Nephron progenitor cell (in vitro differentiated cells): ENCODE results near the gene MLN.
A peak's percentile ranks its signal among the peaks of the same experiment; 100 is the strongest.

ENCODE experiments used
- DNase-seq: peaks from one replicate; pipeline ENCODE4 v3.0.0; 2021
- H3K27ac Mint-ChIP-seq: 2 replicates; pipeline ENCODE4 v1.8.0; 2021; ENCODE audit warnings: mild to moderate bottlenecking, moderate library complexity, mixed read lengths
- H3K27me3 Mint-ChIP-seq: 2 replicates; pipeline ENCODE4 v1.8.0; 2021; ENCODE audit warnings: mild to moderate bottlenecking, low read depth, mixed read lengths; ENCODE audit not compliant: poor library complexity
- H3K36me3 Mint-ChIP-seq: 2 replicates; pipeline ENCODE4 v1.8.0; 2021; ENCODE audit warnings: low read depth, mixed read lengths
- H3K4me1 Mint-ChIP-seq: 2 replicates; pipeline ENCODE4 v1.8.0; 2021; ENCODE audit warnings: mixed read lengths
- H3K4me3 Mint-ChIP-seq: 2 replicates; pipeline ENCODE4 v1.8.0; 2021; ENCODE audit warnings: mild to moderate bottlenecking, moderate library complexity, mixed read lengths
- H3K9me3 Mint-ChIP-seq: 2 replicates; pipeline ENCODE4 v1.8.0; 2021; ENCODE audit warnings: mild to moderate bottlenecking, moderate library complexity, mixed read lengths
- TF ChIP-seq, protein P1 (sequence below): fragments of 200-600 bp; sonication (generic); IDR thresholded peaks from 2 replicates; pipeline ENCODE4 v1.5.0; 2021; ENCODE audit warnings: antibody characterized with exemption

Gene MLN

DNA sequence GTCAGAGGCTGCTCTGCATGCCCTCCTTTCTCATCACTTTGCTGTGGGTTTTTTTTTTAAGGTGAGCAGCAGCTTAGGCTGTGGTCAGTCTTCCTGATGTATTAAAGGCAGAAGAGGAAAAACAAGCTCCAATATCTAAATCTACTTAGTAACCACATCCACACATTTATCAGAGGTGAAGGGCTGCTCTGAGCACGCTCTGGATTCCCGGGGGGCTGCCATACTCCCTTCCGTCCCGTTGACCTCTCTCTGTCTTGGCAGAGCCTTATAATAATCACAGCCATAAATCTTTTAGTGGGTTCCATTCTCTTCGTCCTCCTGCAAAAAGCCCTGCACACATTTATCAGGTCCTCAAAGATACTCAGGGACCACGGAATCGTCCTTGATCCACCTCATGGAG is 12.2 kb downstream of the MLN start:
- Mint-ChIP-seq H3K36me3 (no peaks in the 10 kb centered on the region), H3K4me3 (peak overlapping the region; percentile 41), H3K27ac (no peak overlapping the region), H3K4me1 (peaks cover 78% of the 10 kb centered on the region), H3K9me3 (no peaks in the 10 kb centered on the region), H3K27me3 (peaks cover 12% of the 10 kb centered on the region)
- TF ChIP-seq, protein P1, sequence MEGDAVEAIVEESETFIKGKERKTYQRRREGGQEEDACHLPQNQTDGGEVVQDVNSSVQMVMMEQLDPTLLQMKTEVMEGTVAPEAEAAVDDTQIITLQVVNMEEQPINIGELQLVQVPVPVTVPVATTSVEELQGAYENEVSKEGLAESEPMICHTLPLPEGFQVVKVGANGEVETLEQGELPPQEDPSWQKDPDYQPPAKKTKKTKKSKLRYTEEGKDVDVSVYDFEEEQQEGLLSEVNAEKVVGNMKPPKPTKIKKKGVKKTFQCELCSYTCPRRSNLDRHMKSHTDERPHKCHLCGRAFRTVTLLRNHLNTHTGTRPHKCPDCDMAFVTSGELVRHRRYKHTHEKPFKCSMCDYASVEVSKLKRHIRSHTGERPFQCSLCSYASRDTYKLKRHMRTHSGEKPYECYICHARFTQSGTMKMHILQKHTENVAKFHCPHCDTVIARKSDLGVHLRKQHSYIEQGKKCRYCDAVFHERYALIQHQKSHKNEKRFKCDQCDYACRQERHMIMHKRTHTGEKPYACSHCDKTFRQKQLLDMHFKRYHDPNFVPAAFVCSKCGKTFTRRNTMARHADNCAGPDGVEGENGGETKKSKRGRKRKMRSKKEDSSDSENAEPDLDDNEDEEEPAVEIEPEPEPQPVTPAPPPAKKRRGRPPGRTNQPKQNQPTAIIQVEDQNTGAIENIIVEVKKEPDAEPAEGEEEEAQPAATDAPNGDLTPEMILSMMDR: no peak
- no peak for DNase-seq

DNA sequence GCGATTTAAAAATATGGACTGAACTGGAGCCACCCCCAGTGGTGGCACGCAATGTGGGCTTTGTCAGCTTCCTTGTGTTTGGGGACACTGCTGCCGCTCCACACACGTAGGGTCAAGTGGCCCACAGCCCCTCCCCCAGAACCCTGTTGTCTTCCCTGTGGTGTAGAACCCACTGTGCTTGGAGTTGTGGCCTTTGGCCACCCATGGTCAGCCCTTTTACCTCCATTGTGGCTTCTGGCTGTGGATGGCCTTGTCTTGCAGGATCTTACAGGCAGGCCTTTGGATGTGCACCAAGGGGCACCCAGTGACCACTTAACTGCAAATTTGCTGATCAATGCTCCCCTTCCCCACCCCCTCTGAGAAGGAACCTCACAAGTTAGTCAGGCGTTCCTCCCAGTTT is 12.9 kb downstream of the MLN start:
- peak overlapping the region; percentile 20 for H3K4me3 Mint-ChIP-seq
- H3K36me3 Mint-ChIP-seq: peaks cover 4% of the 10 kb centered on the region
- no peak overlapping the region for H3K27ac Mint-ChIP-seq
- H3K27me3 Mint-ChIP-seq: peaks cover 12% of the 10 kb centered on the region
- H3K9me3 Mint-ChIP-seq: no peaks in the 10 kb centered on the region
- H3K4me1 Mint-ChIP-seq: peaks cover 86% of the 10 kb centered on the region
- TF ChIP-seq, protein P1: no peak
- no peak for DNase-seq

DNA sequence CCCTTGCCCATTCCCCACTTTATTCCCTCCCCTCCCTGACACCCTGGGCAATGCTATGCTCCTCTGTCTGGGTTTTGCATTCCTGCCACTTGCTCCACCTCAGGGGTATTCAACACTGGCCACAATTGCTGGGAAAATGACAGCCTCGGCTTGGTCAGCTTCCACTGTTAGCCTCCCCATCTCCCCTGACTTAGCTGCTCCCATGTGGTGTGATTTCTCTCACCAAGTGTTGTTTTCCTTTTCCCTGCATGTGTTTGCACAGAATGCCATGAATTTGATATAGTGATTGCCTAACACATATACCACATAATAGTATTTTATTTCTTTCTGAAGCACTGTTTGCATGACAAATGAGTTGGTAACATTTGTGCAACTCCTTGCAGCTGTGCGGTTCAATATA is 13.4 kb downstream of the MLN start:
- Mint-ChIP-seq H3K9me3 (no peaks in the 10 kb centered on the region), H3K4me3 (peak overlapping the region; percentile 31), H3K4me1 (peaks cover 91% of the 10 kb centered on the region), H3K27ac (no peak overlapping the region), H3K36me3 (peaks cover 4% of the 10 kb centered on the region), H3K27me3 (peaks cover 12% of the 10 kb centered on the region)
- DNase-seq: no peak
- TF ChIP-seq, protein P1: no peak

DNA sequence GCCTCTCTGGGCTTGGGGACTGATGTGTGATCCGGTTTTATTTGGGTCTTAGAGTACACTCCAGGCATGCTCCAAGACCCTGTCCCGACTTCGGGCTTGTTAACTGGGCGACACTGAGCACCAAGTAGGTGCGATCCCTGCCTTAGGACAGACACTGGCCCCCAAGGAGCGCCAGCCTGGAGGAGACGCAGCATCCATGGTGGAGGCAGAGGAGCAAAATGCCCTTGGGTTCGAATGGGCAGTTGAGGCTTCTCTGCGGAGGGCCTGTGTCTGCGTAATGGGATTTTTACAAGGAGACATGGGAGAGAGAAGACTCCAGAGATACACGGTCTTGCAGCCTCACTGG is 14.3 kb downstream of the MLN start:
- Mint-ChIP-seq H3K27ac (no peak overlapping the region), H3K4me3 (peak overlapping the region; percentile 82), H3K4me1 (peaks cover 92% of the 10 kb centered on the region), H3K36me3 (peaks cover 13% of the 10 kb centered on the region), H3K9me3 (no peaks in the 10 kb centered on the region), H3K27me3 (peaks cover 12% of the 10 kb centered on the region)
- TF ChIP-seq, protein P1: no peak
- no peak for DNase-seq

DNA sequence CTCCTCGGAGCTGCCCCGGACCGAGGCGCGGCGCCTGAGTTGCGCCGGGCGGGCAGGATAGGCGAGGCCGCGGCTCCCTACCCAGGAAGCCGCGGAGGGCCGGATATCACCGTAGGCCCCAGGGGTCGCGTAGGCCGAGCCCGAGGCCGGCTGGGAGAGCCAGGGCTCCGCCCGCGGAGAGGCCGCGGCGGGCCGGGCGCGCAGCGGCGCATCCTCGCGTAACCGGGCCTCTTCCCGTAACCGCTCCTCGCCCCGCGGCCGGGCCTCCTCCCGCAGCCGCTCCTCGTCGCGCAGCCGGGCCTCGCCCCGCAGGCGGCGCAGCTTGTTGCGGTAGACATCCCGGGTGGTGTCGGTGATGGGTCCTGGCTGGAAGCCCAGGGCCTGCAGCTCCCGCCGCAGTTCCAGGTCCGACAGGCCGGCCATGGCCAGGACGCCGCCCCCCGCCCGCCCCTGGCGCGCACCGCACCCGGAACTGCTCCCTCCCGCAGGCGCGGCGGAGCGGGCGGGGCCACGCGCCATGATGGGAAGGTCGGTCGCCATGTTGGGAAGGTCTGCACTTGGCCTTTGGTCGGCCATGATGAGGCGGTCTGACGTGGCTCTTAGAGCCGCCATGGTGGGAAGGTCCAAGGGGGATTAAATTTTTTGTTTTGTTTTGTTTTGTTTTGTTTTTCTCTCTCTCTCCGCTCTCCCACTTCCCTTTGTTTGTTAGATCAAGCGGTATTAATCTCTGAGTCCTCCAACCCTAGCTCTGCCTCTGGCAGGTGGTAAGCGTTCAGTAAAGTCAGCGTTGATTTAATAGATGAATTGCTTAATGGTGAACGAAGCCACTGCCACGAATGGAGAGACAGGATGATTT is 14.9 kb downstream of the MLN start, which contains the start of gene LEMD2:
Gene LEMD2 (minus strand): TSS at position 437 of the 856 bp plus-strand sequence. CDS start 14 bp downstream, at position 423.
- peak; percentile 92 for DNase-seq
- H3K27me3 Mint-ChIP-seq: peaks cover 11% of the 10 kb centered on the region
- H3K4me1 Mint-ChIP-seq: peaks cover 88% of the 10 kb centered on the region
- H3K9me3 Mint-ChIP-seq: no peaks in the 10 kb centered on the region
- TF ChIP-seq, protein P1: no peak
- H3K36me3 Mint-ChIP-seq: peaks cover 18% of the 10 kb centered on the region
- peak within 1 kb of the TSS; percentile 99 for H3K27ac Mint-ChIP-seq
- H3K4me3 Mint-ChIP-seq: peak within 1 kb of the TSS; percentile 97
